22Rv1 (cell line): ENCODE measurements around the gene CARD11.

Source experiments
- H3K27ac ChIP-seq: fragments of 450-650 bp; 2 replicates; pipeline ENCODE4 v1.5.1; 2017
- CTCF ChIP-seq: fragments of 450-650 bp; IDR thresholded peaks from 2 replicates; pipeline ENCODE4 v1.5.1; 2017; ENCODE audit warnings: mild to moderate bottlenecking
- ZFX ChIP-seq: fragments of 450-650 bp; IDR thresholded peaks from 2 replicates; pipeline ENCODE4 v1.6.1; 2017; ENCODE audit warnings: antibody characterized with exemption, borderline replicate concordance

CARD11 gene

DNA sequence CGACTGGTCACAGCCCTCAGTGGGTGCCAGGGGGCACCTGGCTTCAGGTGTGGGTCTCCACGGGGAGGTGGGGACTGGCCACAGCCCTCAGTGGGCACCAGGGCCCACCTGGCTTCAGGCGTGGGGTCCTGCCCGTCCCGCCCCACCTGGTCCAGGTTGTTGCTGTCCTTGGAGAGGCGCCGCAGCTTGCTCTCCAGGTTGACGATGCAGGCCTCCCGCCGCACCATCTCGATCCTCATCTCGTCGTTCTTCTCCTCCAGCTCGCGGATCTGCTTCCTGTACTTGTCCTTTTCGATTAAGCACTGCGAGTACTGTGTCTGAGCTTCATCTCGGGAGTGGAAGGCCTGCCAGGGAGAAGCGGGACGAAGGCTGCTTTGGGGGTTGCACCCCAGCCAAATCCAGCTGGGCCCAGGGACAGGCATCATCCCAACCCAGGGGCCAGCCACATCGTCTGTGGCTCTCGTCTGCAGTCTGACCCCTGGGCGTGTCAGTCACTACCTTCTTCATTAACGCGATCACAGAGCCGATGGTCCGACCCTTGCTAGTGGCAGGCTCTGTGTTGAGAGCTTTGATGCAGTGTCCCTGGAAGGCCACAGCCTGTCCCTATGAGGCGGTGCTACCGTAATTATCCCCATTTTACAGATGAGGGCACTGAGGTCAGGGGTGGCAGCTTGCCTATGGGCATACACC is 106.6 kb downstream of the CARD11 start:
- H3K27ac ChIP-seq, result no peak overlapping the region
- no peak for TF ChIP-seq CTCF
- TF ChIP-seq ZFX, result no peak

- TF ChIP-seq ZFX, result no peak
- no peak for TF ChIP-seq CTCF
- no peak overlapping the region for H3K27ac ChIP-seq
Measured at GRCh38 chr7:2936301-2936700, 107.4 kb downstream of the CARD11 start.

DNA sequence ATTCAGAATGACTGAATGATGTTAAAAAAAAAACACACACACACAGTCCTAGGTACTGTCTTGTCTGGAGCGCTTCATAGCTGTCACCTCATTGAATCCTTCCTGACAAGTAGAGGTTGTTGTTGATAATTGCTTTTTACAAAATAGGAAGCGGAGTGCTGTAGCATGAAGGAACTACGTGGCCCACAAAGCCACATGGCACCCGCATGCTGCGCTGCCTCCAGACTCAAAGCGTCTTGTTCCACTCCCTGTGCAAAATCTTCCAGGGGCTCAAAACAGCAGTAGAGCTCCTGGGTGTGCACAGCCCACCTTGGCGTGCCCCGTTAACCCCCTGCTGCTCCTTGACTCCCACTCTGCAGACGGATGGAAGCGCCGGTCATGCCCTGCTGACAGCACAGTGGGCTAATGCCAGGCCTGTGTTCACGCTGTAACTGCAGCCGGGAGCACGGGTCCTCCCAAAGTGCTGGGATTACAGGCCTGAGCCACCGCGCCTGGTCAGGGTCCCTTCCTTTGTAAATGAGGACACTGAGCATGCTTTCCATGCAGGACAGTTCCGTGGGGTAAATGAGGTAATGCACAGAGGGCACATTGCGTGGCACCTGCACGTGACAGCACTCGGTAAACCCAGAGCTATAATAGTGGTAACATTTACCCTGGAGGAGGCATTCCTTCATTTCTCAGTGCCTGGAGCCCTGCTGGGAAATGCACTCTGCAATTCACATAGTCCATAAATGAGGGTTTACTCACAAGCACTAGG is 108.5 kb downstream of the CARD11 start:
- no peak for TF ChIP-seq CTCF
- no peak for TF ChIP-seq ZFX
- H3K27ac ChIP-seq, result no peak overlapping the region

- H3K27ac ChIP-seq, result no peak overlapping the region
- TF ChIP-seq ZFX (no peak), CTCF (no peak)
Measured at GRCh38 chr7:2934211-2934731, 109.4 kb downstream of the CARD11 start.

GRCh38 chr7:2932402-2933251 is 111.0 kb downstream of the CARD11 start:
- no peak overlapping the region for H3K27ac ChIP-seq
- TF ChIP-seq CTCF (no peak), ZFX (no peak)

GRCh38 chr7:2931034-2931415 is 112.6 kb downstream of the CARD11 start:
- no peak for TF ChIP-seq CTCF
- TF ChIP-seq ZFX, result no peak
- H3K27ac ChIP-seq, result no peak overlapping the region
